ENCODE data around the gene PAQR8.
A peak's percentile ranks its signal among the peaks of the same experiment; 100 is the strongest.
"Not testable (repeated sequence)": the region's sequence is repeated elsewhere in the genome, so short reads cannot be mapped to it uniquely, and the experiment has no call there.

Gene PAQR8

GRCh38 chr6:52420668-52421358 lies 58.9 kb downstream of the PAQR8 start:
- peak overlapping the region; percentile 74 for H3K4me3 ChIP-seq (ENCODE audit: low read depth, low read length)
- TF ChIP-seq CTCF (IDR thresholded peaks at IDR 0.05; ENCODE audit: insufficient read depth, low read depth, low read length, missing control alignments): no peak
- DNase-seq (ENCODE audit: low read depth): no peak

DNA sequence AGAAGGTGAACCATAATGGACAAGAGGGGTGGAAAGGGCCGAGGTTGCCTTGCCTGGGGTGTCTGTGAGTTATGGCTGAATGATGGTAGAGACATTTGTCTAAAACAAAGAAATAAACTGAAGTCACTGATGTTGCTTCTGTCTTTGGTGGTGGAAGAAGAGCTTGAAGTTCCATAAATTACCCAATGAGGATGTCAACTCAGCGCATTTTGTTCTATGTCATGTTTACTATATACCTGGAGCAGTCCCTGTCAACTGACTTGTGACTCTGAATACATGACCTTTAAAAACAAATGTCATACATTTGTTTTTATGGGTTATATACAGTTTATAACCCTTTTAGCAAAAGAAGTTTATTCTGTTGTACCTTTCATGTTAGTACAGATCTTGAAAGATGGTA lies 60.2 kb downstream of the PAQR8 start:
- no peak for TF ChIP-seq CTCF (IDR thresholded peaks at IDR 0.05; ENCODE audit: insufficient read depth, low read depth, low read length, missing control alignments)
- no peak overlapping the region for H3K4me3 ChIP-seq (ENCODE audit: low read depth, low read length)
- no peak for DNase-seq (ENCODE audit: low read depth)

DNA sequence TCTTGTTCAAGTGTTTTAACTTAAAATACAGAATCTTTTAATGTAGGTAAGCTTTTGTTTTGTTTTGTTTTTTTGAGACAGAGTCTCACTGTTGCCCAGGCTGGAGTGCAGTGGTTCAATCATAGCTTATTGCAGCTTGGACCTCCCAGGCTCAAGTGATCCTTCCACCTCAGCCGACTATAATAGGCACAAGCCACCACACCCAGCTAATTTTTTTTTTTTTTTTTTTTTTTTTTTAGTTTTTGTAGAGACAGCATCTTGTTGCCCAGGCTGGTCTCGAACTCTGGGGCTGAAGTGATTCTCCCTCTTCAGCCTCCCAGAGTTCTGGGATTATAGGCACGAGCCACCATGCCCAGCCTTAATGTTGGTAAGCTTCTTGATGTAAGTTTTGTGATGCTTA lies 61.5 kb downstream of the PAQR8 start:
- no peak for DNase-seq (ENCODE audit: low read depth)
- TF ChIP-seq CTCF (IDR thresholded peaks at IDR 0.05; ENCODE audit: insufficient read depth, low read depth, low read length, missing control alignments): no peak
- H3K4me3 ChIP-seq (ENCODE audit: low read depth, low read length): no peak overlapping the region

- no peak for DNase-seq (ENCODE audit: low read depth)
- no peak overlapping the region for H3K4me3 ChIP-seq (ENCODE audit: low read depth, low read length)
- TF ChIP-seq CTCF (IDR thresholded peaks at IDR 0.05; ENCODE audit: insufficient read depth, low read depth, low read length, missing control alignments): no peak
These were observed 62.0 kb downstream of the PAQR8 start for GRCh38 chr6:52423971-52424381.

GRCh38 chr6:52424513-52424912 lies 62.6 kb downstream of the PAQR8 start:
- TF ChIP-seq CTCF (IDR thresholded peaks at IDR 0.05; ENCODE audit: insufficient read depth, low read depth, low read length, missing control alignments): no peak
- DNase-seq (ENCODE audit: low read depth): no peak
- no peak overlapping the region for H3K4me3 ChIP-seq (ENCODE audit: low read depth, low read length)

- H3K4me3 ChIP-seq (ENCODE audit: low read depth, low read length): no peak overlapping the region
- TF ChIP-seq CTCF (IDR thresholded peaks at IDR 0.05; ENCODE audit: insufficient read depth, low read depth, low read length, missing control alignments): no peak
- no peak for DNase-seq (ENCODE audit: low read depth)
These were observed 64.7 kb downstream of the PAQR8 start for GRCh38 chr6:52426667-52427066.

- not testable (repeated sequence) for DNase-seq (ENCODE audit: low read depth); H3K4me3 ChIP-seq (ENCODE audit: low read depth, low read length)
These were observed 71.3 kb downstream of the PAQR8 start for GRCh38 chr6:52433294-52433693.

Data from GM12865 (cell line).